Tibial nerve (tissue), 4 donors: ENCODE measurements around the gene IQSEC1. TPM values are rescaled to one million over a fixed set of nuclear protein-coding genes. Genes with fewer than 3 reads are reported as not detected.
A peak's percentile ranks its signal among the peaks of the same experiment; 100 is the strongest.

Experiments used
- DNase-seq, 2 donors: peaks; one replicate each; pipeline ENCODE4 v3.0.0-alpha.2; 2019; ENCODE audit warnings: low spot score in 2 of 2
- H3K27ac ChIP-seq, 4 donors: fragments of 200-600 bp; sonication (generic) in 3 of 4; one replicate each; pipeline ENCODE4 v1.5.1; 2017 to 2019; ENCODE audit warnings: mild to moderate bottlenecking in 1 of 4
- H3K27me3 ChIP-seq, 2 donors: fragments of 200-600 bp; sonication (generic) in 1 of 2; one replicate each; pipeline versions ENCODE4 v1.5.1 to v1.6.0; 2017 to 2019
- H3K36me3 ChIP-seq, 3 donors: fragments of 200-600 bp; sonication (generic); one replicate each; pipeline ENCODE4 v1.5.1; 2018 to 2019
- H3K4me1 ChIP-seq, 4 donors: fragments of 200-600 bp; sonication (generic) in 3 of 4; one replicate each; pipeline ENCODE4 v1.5.1; 2017 to 2019
- H3K4me3 ChIP-seq, 4 donors: fragments of 200-600 bp; sonication (generic) in 3 of 4; one replicate each; pipeline ENCODE4 v1.5.1; 2017 to 2019; ENCODE audit warnings: mild to moderate bottlenecking in 1 of 4, moderate library complexity in 1 of 4
- H3K9me3 ChIP-seq, 4 donors: fragments of 200-600 bp; sonication (generic) in 3 of 4; one replicate each; pipeline ENCODE4 v1.5.1; 2017 to 2019
- CTCF ChIP-seq, 5 experiments: fragments of 200-600 bp in 3 of 5; fragments of 450-650 bp in 2 of 5; sonication (generic) in 3 of 5; IDR thresholded peaks; one replicate each; pipeline ENCODE4 v1.5.1; 2016 to 2019; ENCODE audit warnings: antibody characterized with exemption in 5 of 5, mild to moderate bottlenecking in 3 of 5, moderate library complexity in 2 of 5
- EP300 ChIP-seq, 2 donors: sonication (generic); formaldehyde crosslinking; IDR thresholded peaks; one replicate each; pipeline ENCODE4 v1.6.1; 2017; ENCODE audit warnings: antibody characterized with exemption in 2 of 2, mild to moderate bottlenecking in 1 of 2
- POLR2A ChIP-seq, 2 donors: fragments of 450-650 bp; IDR thresholded peaks; one replicate each; pipeline ENCODE4 v1.6.1; 2017; ENCODE audit warnings: antibody characterized with exemption in 2 of 2, mild to moderate bottlenecking in 2 of 2, moderate library complexity in 2 of 2
- WGBS, 2 donors: methylation state at CpG; one replicate each; pipeline ENCODE4 v1.1.5; 2018; 5-methylcytosine and 5-hydroxymethylcytosine counted together
- total RNA-seq, 4 donors: library from RNA; depleted of rRNA; stranded (reverse); fragments of >200 nt; gene quantifications; one replicate each; pipeline ENCODE4 v1.1.0, GENCODE V29; 2016

The IQSEC1 gene
- total RNA-seq, 4 donors from 2014 or later, result 58.2 to 77.5 (median 68.6) TPM

DNA sequence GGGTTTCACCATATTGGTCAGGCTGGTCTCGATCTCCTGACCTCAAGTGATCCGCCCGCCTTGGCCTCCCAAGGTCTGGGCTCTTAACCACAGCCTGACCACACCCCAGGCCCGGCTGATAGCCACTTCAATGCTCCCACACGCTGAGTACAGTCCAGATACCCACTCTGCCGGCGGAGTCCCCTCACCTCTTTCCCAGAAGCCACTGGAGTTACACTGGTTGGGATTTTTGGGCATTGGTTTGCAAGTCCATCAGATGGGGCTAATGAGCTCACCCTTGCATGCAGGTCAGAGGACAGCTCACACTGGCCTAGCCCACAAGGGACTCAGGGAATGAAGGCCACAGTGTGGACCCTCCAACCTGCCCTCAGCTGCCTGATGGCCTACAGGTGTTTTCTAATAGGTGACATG is 60.1 kb downstream of the IQSEC1 start:
- no peak for TF ChIP-seq EP300 (IDR thresholded peaks at IDR 0.05)
- H3K9me3 ChIP-seq, result no peaks in the 10 kb centered on the region
- H3K4me1 ChIP-seq, result peaks cover 0 to 71% (median 34%) of the 10 kb centered on the region in 4 donors
- WGBS, 2 donors, result 70 to 94% methylated on average over 6 to 7 of the region's 7 CpGs
- no peaks in the 10 kb centered on the region for H3K27me3 ChIP-seq
- no peak overlapping the region for H3K4me3 ChIP-seq
- DNase-seq, result no peak
- no peaks in the 10 kb centered on the region for H3K36me3 ChIP-seq
- H3K27ac ChIP-seq, result peak overlapping the region in 3 of 4 donors; percentile 72 to 79 (median 73)

- Histone ChIP-seq H3K9me3 (no peaks in the 10 kb centered on the region), H3K27ac (peak overlapping the region in 3 of 4 donors; percentile 37 to 79 (median 73)), H3K4me1 (peaks cover 0 to 74% (median 33%) of the 10 kb centered on the region in 4 donors), H3K4me3 (no peak overlapping the region), H3K27me3 (no peaks in the 10 kb centered on the region), H3K36me3 (no peaks in the 10 kb centered on the region)
- peak; percentile 56 to 81 for DNase-seq
- TF ChIP-seq CTCF (IDR thresholded peaks at IDR 0.05), result no peak
- no peak for TF ChIP-seq POLR2A (IDR thresholded peaks at IDR 0.05)
- TF ChIP-seq EP300 (IDR thresholded peaks at IDR 0.05), result peak; percentile 86 to 88
- 45 to 62% methylated on average over 5 of the region's 5 CpGs for WGBS, 2 donors
Measured at GRCh38 chr3:13012221-13012691, 61.0 kb downstream of the IQSEC1 start.

- H3K4me1 ChIP-seq, result peaks cover 0 to 77% (median 33%) of the 10 kb centered on the region in 4 donors
- H3K27ac ChIP-seq, result peak overlapping the region in 3 of 4 donors; percentile 37 to 73 (median 67)
- H3K9me3 ChIP-seq, result no peaks in the 10 kb centered on the region
- 68% methylated on average over 11 of the region's 11 CpGs for WGBS, 2 donors
- TF ChIP-seq EP300 (IDR thresholded peaks at IDR 0.05) (peak; percentile 10 to 47), CTCF (IDR thresholded peaks at IDR 0.05) (no peak), POLR2A (IDR thresholded peaks at IDR 0.05) (no peak)
- DNase-seq, result no peak
- H3K4me3 ChIP-seq, result no peak overlapping the region
- no peaks in the 10 kb centered on the region for H3K36me3 ChIP-seq
- no peaks in the 10 kb centered on the region for H3K27me3 ChIP-seq
Measured at GRCh38 chr3:13011573-13012220, 61.5 kb downstream of the IQSEC1 start.

DNA sequence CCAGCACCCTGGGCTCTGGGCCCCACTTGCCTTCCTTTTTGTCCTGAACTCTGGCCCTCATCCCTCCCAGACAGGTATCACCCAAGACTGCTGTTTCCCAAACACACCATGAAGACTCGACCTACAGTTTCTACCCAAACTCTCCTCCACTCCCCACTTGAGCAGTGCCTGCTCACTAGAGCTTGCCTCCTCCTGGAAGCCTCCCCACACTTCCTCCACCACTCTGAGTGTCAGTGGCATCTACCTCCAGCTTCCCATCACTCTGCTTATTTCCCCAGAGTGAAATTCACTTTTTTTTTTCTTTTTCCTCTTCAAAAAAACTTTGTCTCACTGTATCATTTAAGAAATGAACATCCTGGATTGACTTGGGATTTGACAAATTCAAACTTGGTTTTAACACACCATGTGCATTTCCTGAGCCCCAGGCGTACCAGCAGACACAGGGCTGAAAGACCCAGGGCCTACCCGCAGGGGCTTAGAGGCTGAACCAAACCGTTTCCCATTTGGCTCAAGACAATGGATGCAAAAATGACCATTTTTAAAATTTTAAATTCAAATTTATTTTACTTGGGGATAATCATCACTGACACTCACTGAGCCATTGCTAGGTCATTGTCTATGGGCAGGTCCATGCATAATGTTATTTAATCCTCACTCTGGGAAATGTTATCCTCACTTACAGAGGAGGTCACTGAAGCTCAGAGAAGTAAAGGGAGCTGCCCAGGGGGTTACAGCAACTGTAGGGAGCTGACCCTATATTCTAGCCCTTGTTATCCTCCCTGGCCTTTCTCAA is 62.3 kb downstream of the IQSEC1 start:
- Histone ChIP-seq H3K27me3 (no peaks in the 10 kb centered on the region), H3K4me1 (peaks cover 0 to 76% (median 32%) of the 10 kb centered on the region in 4 donors), H3K27ac (peak overlapping the region in 3 of 4 donors; percentile 55 to 73 (median 67)), H3K36me3 (no peaks in the 10 kb centered on the region), H3K9me3 (no peaks in the 10 kb centered on the region), H3K4me3 (no peak overlapping the region)
- 70 to 78% methylated on average over 4 of the region's 4 CpGs for WGBS, 2 donors
- no peak for TF ChIP-seq CTCF (IDR thresholded peaks at IDR 0.05)
- TF ChIP-seq POLR2A (IDR thresholded peaks at IDR 0.05), result no peak
- no peak for TF ChIP-seq EP300 (IDR thresholded peaks at IDR 0.05)
- DNase-seq, result no peak

GRCh38 chr3:13009946-13010315 is 63.3 kb downstream of the IQSEC1 start:
- no peak for TF ChIP-seq EP300 (IDR thresholded peaks at IDR 0.05)
- no peak for TF ChIP-seq POLR2A (IDR thresholded peaks at IDR 0.05)
- no peak for TF ChIP-seq CTCF (IDR thresholded peaks at IDR 0.05)
- 92 to 95% methylated on average over 7 of the region's 7 CpGs for WGBS, 2 donors

More at GRCh38 chr3:13009946-13010315, 63.3 kb downstream of the IQSEC1 start:
- H3K27me3 ChIP-seq, result no peaks in the 10 kb centered on the region
- DNase-seq, result no peak
- H3K4me1 ChIP-seq, result peaks cover 0 to 69% (median 29%) of the 10 kb centered on the region in 4 donors
- H3K27ac ChIP-seq, result peak overlapping the region in 1 of 4 donors; percentile 6
- no peak overlapping the region for H3K4me3 ChIP-seq
- no peaks in the 10 kb centered on the region for H3K36me3 ChIP-seq
- H3K9me3 ChIP-seq, result no peaks in the 10 kb centered on the region
